Ascending aorta (tissue), 2 donors: ENCODE measurements around the gene HAGHL. TPM values are rescaled to one million over a fixed set of nuclear protein-coding genes. Genes with fewer than 3 reads are reported as not detected.

ENCODE experiments used
- DNase-seq, 2 donors: peaks; one replicate each; pipeline ENCODE4 v3.0.0-alpha.2; 2019; ENCODE audit warnings: low spot score in 2 of 2
- H3K27ac ChIP-seq, 2 donors: fragments of 200-600 bp; sonication (generic); one replicate each; pipeline ENCODE4 v1.5.1; 2016 to 2017; ENCODE audit warnings: mild to moderate bottlenecking in 1 of 2
- H3K27me3 ChIP-seq: fragments of 200-600 bp; sonication (generic); one replicate; pipeline ENCODE4 v1.5.1; 2017
- H3K36me3 ChIP-seq, 2 donors: fragments of 200-600 bp; sonication (generic); one replicate each; pipeline ENCODE4 v1.5.1; 2016
- H3K4me1 ChIP-seq, 2 donors: fragments of 200-600 bp; sonication (generic); one replicate each; pipeline ENCODE4 v1.5.1; 2016 to 2017; ENCODE audit warnings: mild to moderate bottlenecking in 1 of 2
- H3K4me3 ChIP-seq, 2 donors: fragments of 200-600 bp; sonication (generic); one replicate each; pipeline ENCODE4 v1.5.1; 2016 to 2017; ENCODE audit warnings: mild to moderate bottlenecking in 1 of 2
- H3K9me3 ChIP-seq, 2 donors: fragments of 200-600 bp; sonication (generic); one replicate each; pipeline ENCODE4 v1.5.1; 2016
- intact Hi-C: fragments of 100-400 bp; cut with DNase I; formaldehyde crosslinking; loops from one replicate; pipeline ENCODE4 v1.15.1; 2023
- total RNA-seq: library from RNA; depleted of rRNA; stranded (reverse); fragments of >200 nt; gene quantifications from one replicate; pipeline ENCODE4 v1.1.0, GENCODE V29; 2016
- TF ChIP-seq, protein P1 (sequence below), 3 experiments: fragments of 200-600 bp in 2 of 3; fragments of 450-650 bp in 1 of 3; sonication (generic) in 2 of 3; IDR thresholded peaks; one replicate each; pipeline ENCODE4 v1.5.1; 2016 to 2019; ENCODE audit warnings: antibody characterized with exemption in 3 of 3, mild to moderate bottlenecking in 1 of 3, moderate library complexity in 1 of 3

The HAGHL gene
- total RNA-seq, 1 donor from 2014 or later = 9.7 TPM

DNA sequence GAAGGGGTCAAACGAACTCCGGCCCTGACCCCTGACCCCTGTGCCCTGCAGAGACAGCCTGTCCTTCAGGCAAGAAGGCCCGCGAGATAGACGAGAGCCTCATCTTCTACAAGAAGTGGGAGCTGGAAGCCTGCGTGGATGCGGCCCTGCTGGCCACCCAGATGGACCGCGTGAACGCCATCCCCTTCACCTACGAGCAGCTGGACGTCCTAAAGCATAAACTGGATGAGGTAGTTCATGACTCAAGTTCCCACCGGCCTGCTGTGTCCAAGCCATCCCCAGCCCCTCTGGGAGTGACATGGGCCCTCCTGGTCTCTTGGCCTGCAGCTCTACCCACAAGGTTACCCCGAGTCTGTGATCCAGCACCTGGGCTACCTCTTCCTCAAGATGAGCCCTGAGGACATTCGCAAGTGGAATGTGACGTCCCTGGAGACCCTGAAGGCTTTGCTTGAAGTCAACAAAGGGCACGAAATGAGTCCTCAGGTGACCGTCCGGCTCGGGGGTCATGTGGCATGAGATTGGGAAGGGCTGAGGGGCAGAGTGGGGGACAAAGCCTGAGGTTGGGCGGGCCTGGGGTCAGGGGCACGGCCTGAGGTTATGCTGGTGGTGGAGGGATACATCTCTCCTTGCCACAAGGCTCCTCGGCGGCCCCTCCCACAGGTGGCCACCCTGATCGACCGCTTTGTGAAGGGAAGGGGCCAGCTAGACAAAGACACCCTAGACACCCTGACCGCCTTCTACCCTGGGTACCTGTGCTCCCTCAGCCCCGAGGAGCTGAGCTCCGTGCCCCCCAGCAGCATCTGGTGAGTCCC is 39.3 kb downstream of the HAGHL start:
- intact Hi-C loops = no loop called here
- H3K27me3 ChIP-seq = no peaks in the 10 kb centered on the region

DNA sequence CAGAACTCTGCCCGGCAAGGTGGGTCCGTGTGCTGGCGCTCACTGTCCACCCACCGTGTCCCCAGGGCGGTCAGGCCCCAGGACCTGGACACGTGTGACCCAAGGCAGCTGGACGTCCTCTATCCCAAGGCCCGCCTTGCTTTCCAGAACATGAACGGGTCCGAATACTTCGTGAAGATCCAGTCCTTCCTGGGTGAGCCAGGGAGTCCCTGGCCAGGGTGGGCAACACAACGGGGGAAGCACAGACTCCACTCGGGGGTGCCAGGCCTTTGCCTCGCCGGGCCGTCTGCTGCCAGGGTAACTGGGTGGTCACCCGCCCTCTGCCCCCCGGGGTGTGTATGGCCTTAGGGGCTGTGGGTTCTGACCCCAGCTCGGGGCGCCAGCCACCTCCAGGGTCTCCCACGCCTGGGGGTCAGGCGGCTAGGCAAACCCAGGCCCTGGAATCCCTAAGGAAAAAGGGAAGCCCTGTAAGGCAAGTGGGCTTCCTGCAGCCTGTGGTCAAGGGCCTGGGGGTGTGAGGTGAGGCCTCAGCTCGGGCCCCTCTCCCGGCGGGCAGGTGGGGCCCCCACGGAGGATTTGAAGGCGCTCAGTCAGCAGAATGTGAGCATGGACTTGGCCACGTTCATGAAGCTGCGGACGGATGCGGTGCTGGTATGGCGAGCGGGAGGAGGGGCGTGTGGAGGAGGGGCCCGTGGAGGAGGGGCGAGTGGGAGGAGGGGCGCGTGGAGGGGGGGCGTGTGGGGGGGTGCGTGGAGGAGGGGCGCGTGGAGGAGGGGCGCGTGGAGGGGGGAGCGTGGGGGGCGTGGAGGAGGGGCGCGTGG is 40.1 kb downstream of the HAGHL start:
- no peaks in the 10 kb centered on the region for H3K27me3 ChIP-seq
- no peak overlapping the region for H3K27ac ChIP-seq
- no peaks in the 10 kb centered on the region for H3K36me3 ChIP-seq
- no peaks in the 10 kb centered on the region for H3K9me3 ChIP-seq
- no peak for DNase-seq
- TF ChIP-seq, protein P1, sequence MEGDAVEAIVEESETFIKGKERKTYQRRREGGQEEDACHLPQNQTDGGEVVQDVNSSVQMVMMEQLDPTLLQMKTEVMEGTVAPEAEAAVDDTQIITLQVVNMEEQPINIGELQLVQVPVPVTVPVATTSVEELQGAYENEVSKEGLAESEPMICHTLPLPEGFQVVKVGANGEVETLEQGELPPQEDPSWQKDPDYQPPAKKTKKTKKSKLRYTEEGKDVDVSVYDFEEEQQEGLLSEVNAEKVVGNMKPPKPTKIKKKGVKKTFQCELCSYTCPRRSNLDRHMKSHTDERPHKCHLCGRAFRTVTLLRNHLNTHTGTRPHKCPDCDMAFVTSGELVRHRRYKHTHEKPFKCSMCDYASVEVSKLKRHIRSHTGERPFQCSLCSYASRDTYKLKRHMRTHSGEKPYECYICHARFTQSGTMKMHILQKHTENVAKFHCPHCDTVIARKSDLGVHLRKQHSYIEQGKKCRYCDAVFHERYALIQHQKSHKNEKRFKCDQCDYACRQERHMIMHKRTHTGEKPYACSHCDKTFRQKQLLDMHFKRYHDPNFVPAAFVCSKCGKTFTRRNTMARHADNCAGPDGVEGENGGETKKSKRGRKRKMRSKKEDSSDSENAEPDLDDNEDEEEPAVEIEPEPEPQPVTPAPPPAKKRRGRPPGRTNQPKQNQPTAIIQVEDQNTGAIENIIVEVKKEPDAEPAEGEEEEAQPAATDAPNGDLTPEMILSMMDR (IDR thresholded peaks at IDR 0.05) = no peak
- H3K4me3 ChIP-seq = no peak overlapping the region
- no peaks in the 10 kb centered on the region for H3K4me1 ChIP-seq
- intact Hi-C loops = no loop called here

More for the DNA sequence above, 39.3 kb downstream of the HAGHL start:
- TF ChIP-seq, protein P1 (IDR thresholded peaks at IDR 0.05) = no peak
- H3K4me1 ChIP-seq = no peaks in the 10 kb centered on the region
- DNase-seq = no peak
- no peak overlapping the region for H3K4me3 ChIP-seq
- H3K27ac ChIP-seq = no peak overlapping the region
- H3K36me3 ChIP-seq = no peaks in the 10 kb centered on the region
- no peaks in the 10 kb centered on the region for H3K9me3 ChIP-seq

DNA sequence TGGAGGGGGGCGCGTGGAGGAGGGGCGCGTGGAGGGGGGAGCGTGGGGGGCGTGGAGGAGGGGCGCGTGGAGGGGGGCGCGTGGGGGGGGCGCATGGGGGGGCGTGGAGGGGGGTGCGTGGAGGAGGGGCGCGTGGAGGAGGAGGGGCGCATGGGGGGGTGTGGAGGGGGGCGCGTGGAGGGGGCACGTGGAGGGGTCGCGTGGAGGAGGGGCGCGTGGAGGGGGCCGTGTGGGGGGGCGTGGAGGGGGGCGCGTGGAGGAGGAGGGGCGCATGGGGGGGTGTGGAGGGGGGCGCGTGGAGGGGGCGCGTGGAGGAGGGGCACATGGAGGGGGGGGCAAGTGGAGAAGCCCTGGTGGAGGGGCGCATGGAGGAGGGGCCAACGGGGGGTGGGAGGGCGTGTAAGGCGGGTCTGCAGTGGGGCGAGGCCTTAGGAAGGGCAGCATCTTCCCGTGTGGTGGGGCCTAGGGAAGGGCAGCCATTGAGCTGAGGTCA is 40.9 kb downstream of the HAGHL start:
- H3K4me3 ChIP-seq = no peak overlapping the region
- H3K27me3 ChIP-seq = no peaks in the 10 kb centered on the region
- no peaks in the 10 kb centered on the region for H3K9me3 ChIP-seq
- H3K36me3 ChIP-seq = no peaks in the 10 kb centered on the region
- intact Hi-C loops = no loop called here
- H3K27ac ChIP-seq = no peak overlapping the region
- TF ChIP-seq, protein P1 (IDR thresholded peaks at IDR 0.05) = no peak
- no peak for DNase-seq
- no peaks in the 10 kb centered on the region for H3K4me1 ChIP-seq

DNA sequence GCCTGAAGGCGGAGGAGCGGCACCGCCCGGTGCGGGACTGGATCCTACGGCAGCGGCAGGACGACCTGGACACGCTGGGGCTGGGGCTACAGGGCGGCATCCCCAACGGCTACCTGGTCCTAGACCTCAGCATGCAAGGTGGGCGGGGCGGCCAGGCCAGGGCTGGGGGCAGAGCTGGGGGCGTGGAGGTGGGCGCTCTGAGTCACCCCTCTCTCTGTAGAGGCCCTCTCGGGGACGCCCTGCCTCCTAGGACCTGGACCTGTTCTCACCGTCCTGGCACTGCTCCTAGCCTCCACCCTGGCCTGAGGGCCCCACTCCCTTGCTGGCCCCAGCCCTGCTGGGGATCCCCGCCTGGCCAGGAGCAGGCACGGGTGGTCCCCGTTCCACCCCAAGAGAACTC is 41.5 kb downstream of the HAGHL start:
- intact Hi-C loops = no loop called here
- Histone ChIP-seq H3K9me3 (no peaks in the 10 kb centered on the region), H3K4me1 (no peaks in the 10 kb centered on the region), H3K27me3 (no peaks in the 10 kb centered on the region), H3K4me3 (no peak overlapping the region), H3K27ac (no peak overlapping the region), H3K36me3 (no peaks in the 10 kb centered on the region)
- no peak for DNase-seq
- TF ChIP-seq, protein P1 (IDR thresholded peaks at IDR 0.05) = no peak

DNA sequence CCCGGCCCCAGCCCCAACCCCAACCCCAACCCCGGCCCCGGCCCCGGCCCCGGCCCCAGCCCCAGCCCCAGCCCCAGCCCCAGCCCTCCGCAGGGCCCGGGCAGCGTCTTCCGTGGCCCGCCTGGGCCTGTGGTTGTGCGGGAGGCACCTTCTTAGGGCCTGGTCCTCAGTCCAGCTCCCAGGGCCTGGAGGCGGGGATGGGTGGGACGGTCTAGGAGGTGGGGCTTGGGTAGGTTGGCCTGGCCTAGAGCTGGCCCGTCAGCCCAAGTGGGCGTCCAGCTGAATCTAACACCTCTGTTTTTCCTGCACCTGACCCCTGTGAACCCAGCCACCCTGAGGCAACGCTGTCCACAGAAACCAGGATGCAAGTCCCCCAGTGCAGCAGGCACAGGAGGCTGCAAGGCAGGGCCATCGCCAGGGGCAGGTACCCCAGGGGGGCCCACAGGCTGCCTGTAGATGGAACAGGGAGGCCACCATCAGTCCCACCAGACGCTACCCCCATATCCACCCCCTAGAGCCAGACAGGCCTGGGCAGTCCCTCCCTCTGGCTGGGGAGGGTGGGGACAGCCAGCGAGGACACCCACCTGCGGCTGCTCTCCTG is 42.4 kb downstream of the HAGHL start:
- Histone ChIP-seq H3K36me3 (no peaks in the 10 kb centered on the region), H3K27me3 (no peaks in the 10 kb centered on the region), H3K27ac (no peak overlapping the region), H3K4me3 (no peak overlapping the region), H3K9me3 (no peaks in the 10 kb centered on the region), H3K4me1 (no peaks in the 10 kb centered on the region)
- intact Hi-C loops = no loop called here
- DNase-seq = no peak
- TF ChIP-seq, protein P1 (IDR thresholded peaks at IDR 0.05) = no peak
